Measurements from ENCODE around the gene PGAM5. TPM values are rescaled to one million over a fixed set of nuclear protein-coding genes. Genes with fewer than 3 reads are reported as not detected.

Gene PGAM5
- total and polyA plus RNA-seq, 2 of the 13 experiments (the other 11 are each of a cell fraction or from before 2014, with no cell fraction given) = 18.0 to 77.9 TPM

DNA sequence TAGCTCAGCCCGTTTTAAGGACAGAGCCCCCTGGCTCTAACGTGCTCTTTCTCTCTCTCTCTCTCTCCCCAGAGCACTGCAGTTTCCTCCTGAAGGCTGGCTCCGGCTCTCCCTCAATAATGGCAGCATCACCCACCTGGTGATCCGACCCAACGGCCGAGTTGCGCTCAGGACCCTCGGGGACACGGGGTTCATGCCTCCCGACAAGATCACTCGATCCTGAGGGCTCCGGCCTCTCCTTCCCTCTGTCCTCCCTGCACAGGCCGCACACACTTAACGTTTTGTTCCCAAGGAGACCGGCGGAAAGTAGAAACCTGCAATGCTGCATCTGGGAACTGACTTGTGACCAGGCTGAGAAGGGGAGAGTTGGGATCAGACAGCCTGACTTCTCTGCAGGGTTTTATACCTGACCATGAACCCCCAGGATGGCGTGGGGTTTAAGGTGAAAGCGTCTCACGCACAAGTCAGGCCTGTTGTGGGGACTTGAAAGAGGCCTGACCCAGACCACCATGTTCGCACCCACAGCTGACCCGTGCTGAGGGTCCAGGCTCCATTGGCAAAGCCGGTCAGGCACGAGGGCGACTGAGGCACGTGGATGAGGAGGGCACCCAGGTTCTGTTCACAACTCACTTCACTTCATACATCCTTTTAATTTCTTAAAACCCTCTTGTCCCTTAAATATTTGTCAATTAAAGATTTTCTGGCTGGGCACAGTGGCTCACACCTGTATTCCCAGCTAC, 10.1 kb downstream of the PGAM5 start:
- intact Hi-C loops (cut with micrococcal nuclease; ENCODE audit: unreplicated experiment) = no loop called here
- ATAC-seq = no peak
- ChIA-PET CTCF (ENCODE audit: low intra/inter-chr PET ratio, low total read pairs) (no interaction called here), POLR2A (no interaction called here)
- H3K4me3 ChIP-seq (replicated peaks in 1 of 3; ENCODE audit: insufficient read depth in 1 of 3, low read depth in 2 of 3, low read length in 3 of 3) = no peak overlapping the region
- TF ChIP-seq, protein P1, sequence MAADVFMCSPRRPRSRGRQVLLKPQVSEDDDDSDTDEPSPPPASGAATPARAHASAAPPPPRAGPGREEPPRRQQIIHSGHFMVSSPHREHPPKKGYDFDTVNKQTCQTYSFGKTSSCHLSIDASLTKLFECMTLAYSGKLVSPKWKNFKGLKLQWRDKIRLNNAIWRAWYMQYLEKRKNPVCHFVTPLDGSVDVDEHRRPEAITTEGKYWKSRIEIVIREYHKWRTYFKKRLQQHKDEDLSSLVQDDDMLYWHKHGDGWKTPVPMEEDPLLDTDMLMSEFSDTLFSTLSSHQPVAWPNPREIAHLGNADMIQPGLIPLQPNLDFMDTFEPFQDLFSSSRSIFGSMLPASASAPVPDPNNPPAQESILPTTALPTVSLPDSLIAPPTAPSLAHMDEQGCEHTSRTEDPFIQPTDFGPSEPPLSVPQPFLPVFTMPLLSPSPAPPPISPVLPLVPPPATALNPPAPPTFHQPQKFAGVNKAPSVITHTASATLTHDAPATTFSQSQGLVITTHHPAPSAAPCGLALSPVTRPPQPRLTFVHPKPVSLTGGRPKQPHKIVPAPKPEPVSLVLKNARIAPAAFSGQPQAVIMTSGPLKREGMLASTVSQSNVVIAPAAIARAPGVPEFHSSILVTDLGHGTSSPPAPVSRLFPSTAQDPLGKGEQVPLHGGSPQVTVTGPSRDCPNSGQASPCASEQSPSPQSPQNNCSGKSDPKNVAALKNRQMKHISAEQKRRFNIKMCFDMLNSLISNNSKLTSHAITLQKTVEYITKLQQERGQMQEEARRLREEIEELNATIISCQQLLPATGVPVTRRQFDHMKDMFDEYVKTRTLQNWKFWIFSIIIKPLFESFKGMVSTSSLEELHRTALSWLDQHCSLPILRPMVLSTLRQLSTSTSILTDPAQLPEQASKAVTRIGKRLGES (CRISPR knock-in tag; IDR thresholded peaks at IDR 0.05; ENCODE audit: borderline replicate concordance) = no peak
- peak; percentile 38 for TF ChIP-seq AGO2 (optimal IDR thresholded peaks at IDR 0.05; ENCODE audit: low read depth, low read length)
- H2AFZ ChIP-seq (ENCODE audit: low read length) = no peak overlapping the region
- H3K4me1 ChIP-seq (ENCODE audit: insufficient read depth, low read length) = no peaks in the 10 kb centered on the region
- no peak overlapping the region for H3K9ac ChIP-seq (ENCODE audit: insufficient read depth, low read depth, low read length)
- H3K36me3 ChIP-seq (replicated peaks in 1 of 2; ENCODE audit: control insufficient read depth in 1 of 2, insufficient read depth in 2 of 2, low read length in 2 of 2) = peaks cover 26 to 69% of the 10 kb centered on the region in 2 experiments
- no peak for DNase-seq (ENCODE audit: low spot score)
- H3K4me2 ChIP-seq (ENCODE audit: low read depth, low read length) = no peak overlapping the region
- no peaks in the 10 kb centered on the region for H3K27me3 ChIP-seq (ENCODE audit: control insufficient read depth in 1 of 2, insufficient read depth in 2 of 2, low read length in 2 of 2)
- H4K20me1 ChIP-seq (ENCODE audit: insufficient read depth, low read length) = no peaks in the 10 kb centered on the region
- 97% methylated on average over 25 of the region's 25 CpGs for WGBS (ENCODE audit: low lambda C conversion rate)
- no TSS peak for BruUV-seq (replicated peaks)
- H3K9me3 ChIP-seq (ENCODE audit: low read length) = no peaks in the 10 kb centered on the region
- no peaks in the 10 kb centered on the region for H3K79me2 ChIP-seq (ENCODE audit: insufficient read depth, low read length)
- in situ Hi-C loops (cut with HindIII; ENCODE audit: extremely low pct_ligation_motif_present, low pct_unique_long_range_greater_than_20kb) = no loop called here
- no peak for FAIRE-seq
- H3K27ac ChIP-seq (ENCODE audit: extremely low read length, insufficient read depth, low read length) = no peak overlapping the region

DNA sequence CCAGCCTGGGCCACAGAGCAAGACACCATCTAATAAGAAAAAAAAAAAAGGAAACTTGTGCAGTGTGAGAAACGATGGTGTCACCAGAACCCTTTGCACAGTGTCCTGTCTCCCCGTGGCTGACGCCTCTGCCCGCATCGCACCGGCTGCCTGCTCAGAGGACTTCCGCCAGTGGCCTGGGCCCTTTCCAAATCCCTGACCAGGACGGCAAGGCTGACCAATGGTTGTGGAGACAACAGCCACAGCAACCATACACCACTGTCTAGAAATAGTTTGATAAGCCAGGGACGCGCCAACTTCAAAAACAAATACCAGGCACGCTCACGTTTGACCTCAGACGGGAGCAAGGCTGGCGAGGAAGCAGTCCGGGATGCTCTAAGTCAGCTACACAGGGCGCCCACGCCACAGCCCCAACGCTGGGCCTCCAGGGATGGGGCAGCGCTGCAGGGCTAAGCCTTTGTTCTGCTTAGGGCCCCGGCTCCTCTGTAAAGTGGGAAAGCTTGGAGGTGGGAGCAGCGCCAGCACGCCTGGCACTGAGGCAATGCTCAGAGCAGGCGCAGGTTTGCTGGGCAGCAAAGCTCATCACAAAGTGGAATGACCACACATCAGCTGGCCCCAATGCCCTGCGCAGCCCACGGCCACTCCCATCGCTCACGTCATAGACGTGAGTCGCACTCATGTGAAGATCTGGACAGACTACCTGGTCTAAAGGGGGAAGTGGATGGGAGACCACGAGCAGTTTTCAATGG, 12.5 kb downstream of the PGAM5 start:
- FAIRE-seq = no peak
- no peak overlapping the region for H3K4me3 ChIP-seq (replicated peaks in 1 of 3; ENCODE audit: insufficient read depth in 1 of 3, low read depth in 2 of 3, low read length in 3 of 3)
- 97% methylated on average over 29 of the region's 30 CpGs for WGBS (ENCODE audit: low lambda C conversion rate)
- H3K36me3 ChIP-seq (replicated peaks in 1 of 2; ENCODE audit: control insufficient read depth in 1 of 2, insufficient read depth in 2 of 2, low read length in 2 of 2) = peaks cover 28 to 75% of the 10 kb centered on the region in 2 experiments
- no peak overlapping the region for H3K9ac ChIP-seq (ENCODE audit: insufficient read depth, low read depth, low read length)
- H3K27ac ChIP-seq (ENCODE audit: extremely low read length, insufficient read depth, low read length) = no peak overlapping the region
- H4K20me1 ChIP-seq (ENCODE audit: insufficient read depth, low read length) = no peaks in the 10 kb centered on the region
- H3K4me2 ChIP-seq (ENCODE audit: low read depth, low read length) = no peak overlapping the region
- no peaks in the 10 kb centered on the region for H3K27me3 ChIP-seq (ENCODE audit: control insufficient read depth in 1 of 2, insufficient read depth in 2 of 2, low read length in 2 of 2)
- no peak overlapping the region for H2AFZ ChIP-seq (ENCODE audit: low read length)
- H3K9me3 ChIP-seq (ENCODE audit: low read length) = no peaks in the 10 kb centered on the region
- BruUV-seq (replicated peaks) = no TSS peak
- TF ChIP-seq AGO2 (optimal IDR thresholded peaks at IDR 0.05; ENCODE audit: low read depth, low read length) (peak; percentile 87), RBM22 (optimal IDR thresholded peaks at IDR 0.05; ENCODE audit: low read length) (peak; percentile 34), POLR2G (IDR thresholded peaks at IDR 0.05; ENCODE audit: low read depth, low read length) (peak; percentile 42; the same call in 1 of the 2 replicates), TRIM24 (CRISPR knock-in tag; IDR thresholded peaks at IDR 0.05) (no peak)
- TF ChIP-seq, protein P2, sequence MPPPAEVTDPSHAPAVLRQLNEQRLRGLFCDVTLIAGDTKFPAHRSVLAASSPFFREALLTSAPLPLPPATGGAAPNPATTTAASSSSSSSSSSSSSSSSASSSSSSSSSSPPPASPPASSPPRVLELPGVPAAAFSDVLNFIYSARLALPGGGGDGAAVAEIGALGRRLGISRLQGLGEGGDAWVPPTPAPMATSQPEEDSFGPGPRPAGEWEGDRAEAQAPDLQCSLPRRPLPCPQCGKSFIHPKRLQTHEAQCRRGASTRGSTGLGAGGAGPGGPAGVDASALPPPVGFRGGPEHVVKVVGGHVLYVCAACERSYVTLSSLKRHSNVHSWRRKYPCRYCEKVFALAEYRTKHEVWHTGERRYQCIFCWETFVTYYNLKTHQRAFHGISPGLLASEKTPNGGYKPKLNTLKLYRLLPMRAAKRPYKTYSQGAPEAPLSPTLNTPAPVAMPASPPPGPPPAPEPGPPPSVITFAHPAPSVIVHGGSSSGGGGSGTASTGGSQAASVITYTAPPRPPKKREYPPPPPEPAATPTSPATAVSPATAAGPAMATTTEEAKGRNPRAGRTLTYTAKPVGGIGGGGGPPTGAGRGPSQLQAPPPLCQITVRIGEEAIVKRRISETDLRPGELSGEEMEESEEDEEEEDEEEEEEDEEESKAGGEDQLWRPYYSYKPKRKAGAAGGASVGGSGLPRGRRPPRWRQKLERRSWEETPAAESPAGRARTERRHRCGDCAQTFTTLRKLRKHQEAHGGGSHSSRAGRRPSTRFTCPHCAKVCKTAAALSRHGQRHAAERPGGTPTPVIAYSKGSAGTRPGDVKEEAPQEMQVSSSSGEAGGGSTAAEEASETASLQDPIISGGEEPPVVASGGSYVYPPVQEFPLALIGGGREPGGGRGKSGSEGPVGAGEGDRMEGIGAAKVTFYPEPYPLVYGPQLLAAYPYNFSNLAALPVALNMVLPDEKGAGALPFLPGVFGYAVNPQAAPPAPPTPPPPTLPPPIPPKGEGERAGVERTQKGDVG (CRISPR knock-in tag; IDR thresholded peaks at IDR 0.05; ENCODE audit: borderline replicate concordance) = no peak
- no peak; the same call in 2 of the 3 replicates for ATAC-seq
- in situ Hi-C loops (cut with HindIII; ENCODE audit: extremely low pct_ligation_motif_present, low pct_unique_long_range_greater_than_20kb) (no loop called here), intact Hi-C loops (cut with micrococcal nuclease; ENCODE audit: unreplicated experiment) (no loop called here)
- no peaks in the 10 kb centered on the region for H3K4me1 ChIP-seq (ENCODE audit: insufficient read depth, low read length)
- DNase-seq (ENCODE audit: low spot score) = no peak
- H3K79me2 ChIP-seq (ENCODE audit: insufficient read depth, low read length) = no peaks in the 10 kb centered on the region
- ChIA-PET POLR2A (no interaction called here), CTCF (ENCODE audit: low intra/inter-chr PET ratio, low total read pairs) (no interaction called here)
